Fibroblast of pulmonary artery (primary cell): ENCODE data around the gene MAS1L.
"Not testable (repeated sequence)": the region's sequence is repeated elsewhere in the genome, so short reads cannot be mapped to it uniquely, and the experiment has no call there.

Experiments
- DNase-seq: peaks from one replicate; pipeline ENCODE4 v3.0.0-alpha.2; 2010; ENCODE audit warnings: low read depth
- H3K4me3 ChIP-seq: replicated peaks from 2 replicates; pipeline ENCODE4 v1.5.1; 2011; ENCODE audit warnings: low read depth, mild to moderate bottlenecking, control low read depth, low read length, moderate library complexity
- CTCF ChIP-seq: IDR thresholded peaks from 2 replicates; pipeline ENCODE4 v1.5.1; 2011; ENCODE audit warnings: mild to moderate bottlenecking, control low read depth, low read length, inconsistent platforms; ENCODE audit errors: missing control alignments

The MAS1L gene

GRCh38 chr6:29439006-29439405 is 48.8 kb downstream of the MAS1L start, which contains the start of gene OR10C1:
TSS of gene OR10C1 (plus strand) at chr6:29439306. CDS start at chr6:29440016, 710 bp downstream.
- no peak within 1 kb of the TSS for H3K4me3 ChIP-seq
- no peak for TF ChIP-seq CTCF
- no peak for DNase-seq

- DNase-seq, H3K4me3 ChIP-seq: not testable (repeated sequence)
Observed at GRCh38 chr6:29436730-29437129, 51.0 kb downstream of the MAS1L start.
